Keratinocyte (primary cell): ENCODE data around the gene STRN.

Experiments
- CTCF ChIP-seq, 3 experiments: IDR thresholded peaks in 1 of 3; conservative IDR thresholded peaks in 1 of 3; optimal IDR thresholded peaks in 1 of 3; 2 replicates in 2 of 3; 3 replicates in 1 of 3; pipeline versions ENCODE3 to v1.5.1; 2011; ENCODE audit warnings: low read length in 3 of 3, mild to moderate bottlenecking in 3 of 3, moderate library complexity in 2 of 3, control low read depth in 1 of 3, inconsistent platforms in 1 of 3; ENCODE audit not compliant: insufficient read depth in 2 of 3; ENCODE audit errors: extremely low read depth in 1 of 3
- EZH2 ChIP-seq: IDR thresholded peaks from one replicate; pipeline ENCODE4 v1.6.1; 2012; ENCODE audit warnings: inconsistent platforms, mild to moderate bottlenecking, low read length, moderate library complexity

- TF ChIP-seq EZH2 (no peak), CTCF (optimal IDR thresholded peaks at IDR 0.05 in 1 of 3, IDR thresholded peaks at IDR 0.05 in 1 of 3, conservative IDR thresholded peaks at IDR 0.05 in 1 of 3; ENCODE audit: extremely low read depth in 1 of 3, insufficient read depth in 2 of 3, low read length in 3 of 3) (no peak)
Measured at GRCh38 chr2:36800381-36800780, 166.0 kb downstream of the STRN start.
